Measurements from ENCODE around the gene SLC38A3.
"Not testable (repeated sequence)": the region's sequence is repeated elsewhere in the genome, so short reads cannot be mapped to it uniquely, and the experiment has no call there.

The SLC38A3 gene

GRCh38 chr3:50224639-50225038 is 19.6 kb downstream of the SLC38A3 start:
- ATAC-seq (replicated peaks; ENCODE audit: extremely low read depth, poor library complexity, severe bottlenecking): no peak
- DNase-seq (ENCODE audit: low spot score in 2 of 2): no peak

GRCh38 chr3:50226888-50227389 is 21.9 kb downstream of the SLC38A3 start:
- H3K9me3 Mint-ChIP-seq: no peaks in the 10 kb centered on the region
- peak overlapping the region; percentile 96 for H3K4me3 Mint-ChIP-seq
- ATAC-seq (replicated peaks; ENCODE audit: extremely low read depth, poor library complexity, severe bottlenecking) (peak; percentile 34), DNase-seq (ENCODE audit: low spot score in 2 of 2) (no peak)
- H3K27me3 Mint-ChIP-seq: no peaks in the 10 kb centered on the region
- peak overlapping the region; percentile 89 for H3K27ac Mint-ChIP-seq (ENCODE audit: low read depth)
- peaks cover 44% of the 10 kb centered on the region for H3K4me1 Mint-ChIP-seq
- H3K36me3 Mint-ChIP-seq (ENCODE audit: insufficient read depth): peaks cover 6% of the 10 kb centered on the region

More at GRCh38 chr3:50224639-50225038, 19.6 kb downstream of the SLC38A3 start:
- Mint-ChIP-seq H3K27ac (ENCODE audit: low read depth) (no peak overlapping the region), H3K4me1 (peaks cover 35% of the 10 kb centered on the region), H3K36me3 (ENCODE audit: insufficient read depth) (peaks cover 4% of the 10 kb centered on the region), H3K9me3 (no peaks in the 10 kb centered on the region), H3K4me3 (peak overlapping the region; percentile 39), H3K27me3 (no peaks in the 10 kb centered on the region)

GRCh38 chr3:50227390-50228183 is 22.5 kb downstream of the SLC38A3 start:
- ATAC-seq (replicated peaks; ENCODE audit: extremely low read depth, poor library complexity, severe bottlenecking): peak; percentile 82
- peak; percentile 82 to 83 for DNase-seq (ENCODE audit: low spot score in 2 of 2)
- H3K27me3 Mint-ChIP-seq: no peaks in the 10 kb centered on the region
- peak overlapping the region; percentile 89 for H3K27ac Mint-ChIP-seq (ENCODE audit: low read depth)
- H3K4me1 Mint-ChIP-seq: peaks cover 44% of the 10 kb centered on the region
- H3K4me3 Mint-ChIP-seq: peak overlapping the region; percentile 96
- peaks cover 6% of the 10 kb centered on the region for H3K36me3 Mint-ChIP-seq (ENCODE audit: insufficient read depth)
- no peaks in the 10 kb centered on the region for H3K9me3 Mint-ChIP-seq

- H3K4me1 Mint-ChIP-seq: peaks cover 47% of the 10 kb centered on the region
- not testable (repeated sequence) for H3K36me3 Mint-ChIP-seq (ENCODE audit: insufficient read depth); H3K27me3 Mint-ChIP-seq; ATAC-seq (replicated peaks; ENCODE audit: extremely low read depth, poor library complexity, severe bottlenecking); H3K9me3 Mint-ChIP-seq; DNase-seq (ENCODE audit: low spot score in 2 of 2)
- peak overlapping the region; percentile 67 for H3K27ac Mint-ChIP-seq (ENCODE audit: low read depth)
- peak overlapping the region; percentile 96 for H3K4me3 Mint-ChIP-seq
Observed at GRCh38 chr3:50228184-50228763, 23.2 kb downstream of the SLC38A3 start.

GRCh38 chr3:50229490-50229889 is 24.4 kb downstream of the SLC38A3 start:
- Mint-ChIP-seq H3K27ac (ENCODE audit: low read depth) (no peak overlapping the region), H3K4me3 (peak overlapping the region; percentile 40), H3K4me1 (peaks cover 51% of the 10 kb centered on the region), H3K36me3 (ENCODE audit: insufficient read depth) (peaks cover 5% of the 10 kb centered on the region), H3K9me3 (no peaks in the 10 kb centered on the region), H3K27me3 (no peaks in the 10 kb centered on the region)
- DNase-seq (ENCODE audit: low spot score in 2 of 2): no peak
- no peak for ATAC-seq (replicated peaks; ENCODE audit: extremely low read depth, poor library complexity, severe bottlenecking)

GRCh38 chr3:50230104-50230793 is 25.2 kb downstream of the SLC38A3 start:
- Mint-ChIP-seq H3K27ac (ENCODE audit: low read depth) (no peak overlapping the region), H3K36me3 (ENCODE audit: insufficient read depth) (peaks cover 5% of the 10 kb centered on the region), H3K4me1 (peaks cover 51% of the 10 kb centered on the region), H3K9me3 (no peaks in the 10 kb centered on the region), H3K27me3 (no peaks in the 10 kb centered on the region), H3K4me3 (no peak overlapping the region)
- ATAC-seq (replicated peaks; ENCODE audit: extremely low read depth, poor library complexity, severe bottlenecking) (no peak), DNase-seq (ENCODE audit: low spot score in 2 of 2) (no peak)

- ATAC-seq (replicated peaks; ENCODE audit: extremely low read depth, poor library complexity, severe bottlenecking) (no peak), DNase-seq (ENCODE audit: low spot score in 2 of 2) (no peak)
- peaks cover 56% of the 10 kb centered on the region for H3K4me1 Mint-ChIP-seq
- H3K27me3 Mint-ChIP-seq: no peaks in the 10 kb centered on the region
- H3K9me3 Mint-ChIP-seq: no peaks in the 10 kb centered on the region
- peaks cover 7% of the 10 kb centered on the region for H3K36me3 Mint-ChIP-seq (ENCODE audit: insufficient read depth)
- no peak overlapping the region for H3K27ac Mint-ChIP-seq (ENCODE audit: low read depth)
- H3K4me3 Mint-ChIP-seq: no peak overlapping the region
Observed at GRCh38 chr3:50230794-50231125, 25.7 kb downstream of the SLC38A3 start.

- H3K36me3 Mint-ChIP-seq (ENCODE audit: insufficient read depth): peaks cover 12% of the 10 kb centered on the region
- H3K4me3 Mint-ChIP-seq: no peak overlapping the region
- no peak overlapping the region for H3K27ac Mint-ChIP-seq (ENCODE audit: low read depth)
- H3K4me1 Mint-ChIP-seq: peaks cover 50% of the 10 kb centered on the region
- DNase-seq (ENCODE audit: low spot score in 2 of 2): no peak
- no peak for ATAC-seq (replicated peaks; ENCODE audit: extremely low read depth, poor library complexity, severe bottlenecking)
- H3K9me3 Mint-ChIP-seq: no peaks in the 10 kb centered on the region
- H3K27me3 Mint-ChIP-seq: no peaks in the 10 kb centered on the region
Observed at GRCh38 chr3:50231581-50231980, 26.5 kb downstream of the SLC38A3 start.

GRCh38 chr3:50232303-50232702 is 27.2 kb downstream of the SLC38A3 start:
- Mint-ChIP-seq H3K27me3 (no peaks in the 10 kb centered on the region), H3K27ac (ENCODE audit: low read depth) (no peak overlapping the region), H3K9me3 (no peaks in the 10 kb centered on the region), H3K4me1 (peaks cover 50% of the 10 kb centered on the region), H3K36me3 (ENCODE audit: insufficient read depth) (peaks cover 19% of the 10 kb centered on the region), H3K4me3 (no peak overlapping the region)
- ATAC-seq (replicated peaks; ENCODE audit: extremely low read depth, poor library complexity, severe bottlenecking) (no peak), DNase-seq (ENCODE audit: low spot score in 2 of 2) (no peak)

- ATAC-seq (replicated peaks; ENCODE audit: extremely low read depth, poor library complexity, severe bottlenecking) (no peak), DNase-seq (ENCODE audit: low spot score in 2 of 2) (no peak)
- Mint-ChIP-seq H3K4me1 (peaks cover 47% of the 10 kb centered on the region), H3K9me3 (no peaks in the 10 kb centered on the region), H3K4me3 (no peak overlapping the region), H3K27me3 (no peaks in the 10 kb centered on the region), H3K36me3 (ENCODE audit: insufficient read depth) (peaks cover 25% of the 10 kb centered on the region), H3K27ac (ENCODE audit: low read depth) (no peak overlapping the region)
Observed at GRCh38 chr3:50233176-50233575, 28.1 kb downstream of the SLC38A3 start.

GRCh38 chr3:50235716-50236483 is 30.8 kb downstream of the SLC38A3 start, which contains the start of gene GNAI2:
Gene GNAI2 (plus strand): TSS chr3:50236204. CDS start chr3:50236336, 132 bp downstream.
- ATAC-seq (replicated peaks; ENCODE audit: extremely low read depth, poor library complexity, severe bottlenecking) (peak; percentile 94), DNase-seq (ENCODE audit: low spot score in 2 of 2) (peak; percentile 95 to 99)
- Mint-ChIP-seq H3K27ac (ENCODE audit: low read depth) (peak within 1 kb of the TSS; percentile 95), H3K9me3 (no peaks in the 10 kb centered on the region), H3K27me3 (no peaks in the 10 kb centered on the region), H3K36me3 (ENCODE audit: insufficient read depth) (peaks cover 31% of the 10 kb centered on the region), H3K4me3 (peak within 1 kb of the TSS; percentile 99), H3K4me1 (peaks cover 51% of the 10 kb centered on the region)

GRCh38 chr3:50236484-50237132 is 31.5 kb downstream of the SLC38A3 start:
- Mint-ChIP-seq H3K27me3 (no peaks in the 10 kb centered on the region), H3K36me3 (ENCODE audit: insufficient read depth) (peaks cover 32% of the 10 kb centered on the region), H3K9me3 (no peaks in the 10 kb centered on the region), H3K4me1 (peaks cover 54% of the 10 kb centered on the region), H3K4me3 (peak overlapping the region; percentile 99), H3K27ac (ENCODE audit: low read depth) (peak overlapping the region; percentile 95)
- DNase-seq (ENCODE audit: low spot score in 2 of 2): no peak
- no peak for ATAC-seq (replicated peaks; ENCODE audit: extremely low read depth, poor library complexity, severe bottlenecking)
